Testis (tissue), 3 donors: ENCODE measurements around the gene IGBP1. TPM values are rescaled to one million over a fixed set of nuclear protein-coding genes. Genes with fewer than 3 reads are reported as not detected.
"Not testable (repeated sequence)": the region's sequence is repeated elsewhere in the genome, so short reads cannot be mapped to it uniquely, and the experiment has no call there.

Experiments used
- DNase-seq: peaks from one replicate; pipeline ENCODE4 v3.0.0-alpha.2; 2019
- H3K27ac ChIP-seq, 2 donors: fragments of 200-600 bp; sonication (generic); one replicate each; pipeline ENCODE4 v1.5.1; 2019
- H3K27me3 ChIP-seq: fragments of 200-600 bp; sonication (generic); one replicate; pipeline ENCODE4 v1.5.1; 2019
- H3K36me3 ChIP-seq: fragments of 200-600 bp; sonication (generic); one replicate; pipeline ENCODE4 v1.5.1; 2017; ENCODE audit warnings: low read depth; ENCODE audit errors: missing control alignments
- H3K4me1 ChIP-seq: fragments of 200-600 bp; sonication (generic); one replicate; pipeline ENCODE4 v1.5.1; 2019
- H3K4me3 ChIP-seq, 2 donors: fragments of 200-600 bp; sonication (generic); one replicate each; pipeline ENCODE4 v1.5.1; 2017 to 2019
- H3K9me3 ChIP-seq: fragments of 200-600 bp; sonication (generic); one replicate; pipeline ENCODE4 v1.5.1; 2017
- CTCF ChIP-seq, 3 experiments: fragments of 450-650 bp in 2 of 3; fragments of 200-600 bp in 1 of 3; sonication (generic) in 1 of 3; IDR thresholded peaks; one replicate each; pipeline ENCODE4 v1.5.1; 2016 to 2019; ENCODE audit warnings: antibody characterized with exemption in 3 of 3, mild to moderate bottlenecking in 2 of 3, moderate library complexity in 1 of 3
- POLR2A ChIP-seq: fragments of 450-650 bp; IDR thresholded peaks from one replicate; pipeline ENCODE4 v1.6.1; 2017; ENCODE audit warnings: antibody characterized with exemption, mild to moderate bottlenecking, moderate library complexity
- WGBS, 2 donors: methylation state at CpG; one replicate each; pipeline ENCODE4 v1.1.5; 2018; 5-methylcytosine and 5-hydroxymethylcytosine counted together
- intact Hi-C: fragments of 100-400 bp; cut with DNase I; formaldehyde crosslinking; loops from one replicate; pipeline ENCODE4 v1.15.1; 2023; ENCODE audit warnings: low total_unique reads
- polyA plus RNA-seq: library from polyadenylated mRNA; stranded (reverse); fragments of 350-450 nt; fragmentation: Illumina TruSeq; extraction: RNeasy Lipid Tissue Mini Kit (QIAGEN cat#74804); gene quantifications from one replicate; pipeline ENCODE4 v1.2.3, GENCODE V29; 2014; ENCODE audit warnings: low read depth, low replicate concordance; ENCODE audit not compliant: insufficient read depth
- total RNA-seq, 2 donors: library from RNA; depleted of rRNA; stranded (reverse); fragments of >200 nt; gene quantifications; one replicate each; pipeline ENCODE4 v1.2.3, GENCODE V29; 2016

IGBP1 gene
- total and polyA plus RNA-seq, 3 donors from 2014 or later: 35.4 to 41.2 (median 40.6) TPM

- no peak overlapping the region for H3K4me3 ChIP-seq
- H3K36me3 ChIP-seq: no peaks in the 10 kb centered on the region
- TF ChIP-seq POLR2A (no peak), CTCF (IDR thresholded peaks at IDR 0.05) (no peak)
- intact Hi-C loops: no loop called here
- no peaks in the 10 kb centered on the region for H3K27me3 ChIP-seq
- no peak for DNase-seq
- H3K27ac ChIP-seq: no peak overlapping the region
- no peaks in the 10 kb centered on the region for H3K4me1 ChIP-seq
- H3K9me3 ChIP-seq: no peaks in the 10 kb centered on the region
- 94% methylated on average over 2 to 5 of the region's 5 CpGs for whole genome bisulfite sequencing, 2 donors
Measured at GRCh38 chrX:70201732-70202131, 68.5 kb downstream of the IGBP1 start.

GRCh38 chrX:70208479-70208878 lies 75.2 kb downstream of the IGBP1 start:
- DNase-seq: no peak
- no peaks in the 10 kb centered on the region for H3K27me3 ChIP-seq
- H3K36me3 ChIP-seq: no peaks in the 10 kb centered on the region
- TF ChIP-seq POLR2A (no peak), CTCF (IDR thresholded peaks at IDR 0.05) (no peak)
- no peaks in the 10 kb centered on the region for H3K4me1 ChIP-seq
- H3K27ac ChIP-seq: no peak overlapping the region
- intact Hi-C loops: no loop called here
- no peaks in the 10 kb centered on the region for H3K9me3 ChIP-seq
- no peak overlapping the region for H3K4me3 ChIP-seq

GRCh38 chrX:70209570-70209969 lies 76.3 kb downstream of the IGBP1 start:
- WGBS, 2 donors: 48 to 53% methylated on average over 6 of the region's 6 CpGs
- H3K27ac ChIP-seq, H3K36me3 ChIP-seq, H3K27me3 ChIP-seq, H3K9me3 ChIP-seq, DNase-seq, H3K4me3 ChIP-seq, intact Hi-C loops, H3K4me1 ChIP-seq: not testable (repeated sequence)

Other genes with a start within 250 kb of the IGBP1 start
- 1 to 10 TPM in 1 of 2 donors, under 1 TPM in 1; 0.31 to 3.9 TPM for gene AWAT2, start 83.5 kb upstream of the IGBP1 start, total RNA-seq
- gene AWAT2, start 83.5 kb upstream of the IGBP1 start, polyA plus RNA-seq: 0.44 TPM
- gene OTUD6A, start 71.0 kb upstream of the IGBP1 start, total RNA-seq: 10 to 100 TPM in 1 of 2 donors, 1 to 10 TPM in 1; 6.9 to 17.9 TPM
- gene OTUD6A, start 71.0 kb upstream of the IGBP1 start, polyA plus RNA-seq: 8.1 TPM
- gene DGAT2L6, start 44.0 kb downstream of the IGBP1 start, total RNA-seq: not detected
- not detected for gene DGAT2L6, start 44.0 kb downstream of the IGBP1 start, polyA plus RNA-seq
- not detected for gene AWAT1, start 101.2 kb downstream of the IGBP1 start, total RNA-seq
- gene AWAT1, start 101.2 kb downstream of the IGBP1 start, polyA plus RNA-seq: not detected
- gene P2RY4, start 126.8 kb downstream of the IGBP1 start, total RNA-seq: 1 to 10 TPM; 1.2 to 2.3 TPM
- gene P2RY4, start 126.8 kb downstream of the IGBP1 start, polyA plus RNA-seq: not detected
- not detected for gene ARR3, start 134.9 kb downstream of the IGBP1 start, total RNA-seq
- gene ARR3, start 134.9 kb downstream of the IGBP1 start, polyA plus RNA-seq: not detected
- 1 to 10 TPM; 3.7 to 4.3 TPM for gene RAB41, start 148.7 kb downstream of the IGBP1 start, total RNA-seq
- gene RAB41, start 148.7 kb downstream of the IGBP1 start, polyA plus RNA-seq: 5.1 TPM
- gene PDZD11, start 156.5 kb downstream of the IGBP1 start, total RNA-seq: 10 to 100 TPM; 24.2 to 25.4 TPM
- 25.0 TPM for gene PDZD11, start 156.5 kb downstream of the IGBP1 start, polyA plus RNA-seq
- gene KIF4A, start 156.7 kb downstream of the IGBP1 start, total RNA-seq: 1 to 10 TPM; 2.0 to 3.6 TPM
- gene KIF4A, start 156.7 kb downstream of the IGBP1 start, polyA plus RNA-seq: 2.4 TPM